Tibial nerve (tissue), 4 donors: Measurements from ENCODE around the gene BMERB1. TPM values are rescaled to one million over a fixed set of nuclear protein-coding genes. Genes with fewer than 3 reads are reported as not detected.

ENCODE experiments used
- total RNA-seq, 4 donors: library from RNA; depleted of rRNA; stranded (reverse); fragments of >200 nt; gene quantifications; one replicate each; pipeline ENCODE4 v1.1.0, GENCODE V29; 2016

BMERB1 gene
- total RNA-seq, 4 donors from 2014 or later, result 42.9 to 85.9 (median 54.8) TPM

Other genes starting within 250 kb of the BMERB1 start
- 10 to 100 TPM in 2 of 4 donors, 1 to 10 TPM in 1, not detected in 1; 4.8 to 21.6 (median 11.0) TPM for gene NPIPA5, start 56.3 kb upstream of the BMERB1 start, total RNA-seq
- 10 to 100 TPM in 3 of 4 donors, 1 to 10 TPM in 1; 5.9 to 18.6 (median 11.8) TPM for gene MPV17L, start 38.8 kb upstream of the BMERB1 start, total RNA-seq
- 10 to 100 TPM; 44.6 to 57.5 (median 54.4) TPM for gene MARF1, start 208.6 kb downstream of the BMERB1 start, total RNA-seq
- gene NDE1, start 215.7 kb downstream of the BMERB1 start, total RNA-seq, result 10 to 100 TPM; 22.9 to 73.5 (median 38.8) TPM